22Rv1 (cell line): ENCODE measurements around the gene PIGN.

Experiments used
- CTCF ChIP-seq: fragments of 450-650 bp; IDR thresholded peaks from 2 replicates; pipeline ENCODE4 v1.5.1; 2017; ENCODE audit warnings: mild to moderate bottlenecking
- ZFX ChIP-seq: fragments of 450-650 bp; IDR thresholded peaks from 2 replicates; pipeline ENCODE4 v1.6.1; 2017; ENCODE audit warnings: antibody characterized with exemption, borderline replicate concordance

GRCh38 chr18:62200121-62200914 lies 13.5 kb upstream of the PIGN start:
- TF ChIP-seq CTCF (no peak), ZFX (no peak)
